GM23338 (cell line): ENCODE data around the gene TNF.

ENCODE experiments used
- CREB1 ChIP-seq: fragments of 250-450 bp; sonication (Bioruptor Pico); IDR thresholded peaks from 2 replicates; pipeline ENCODE4 v1.5.0; 2020; ENCODE audit warnings: low read depth, mild to moderate bottlenecking, moderate library complexity
- EZH2 ChIP-seq: fragments of 200-600 bp; sonication (generic); IDR thresholded peaks from one replicate; pipeline ENCODE4 v1.8.0; 2017; ENCODE audit warnings: antibody characterized with exemption, mild to moderate bottlenecking, low read depth; ENCODE audit not compliant: unreplicated experiment
- EZH2phosphoT487 ChIP-seq: fragments of 200-600 bp; sonication (generic); IDR thresholded peaks from one replicate; pipeline ENCODE4 v1.8.1; 2018; ENCODE audit warnings: antibody characterized with exemption; ENCODE audit not compliant: unreplicated experiment
- JUNB ChIP-seq: IDR thresholded peaks from one replicate; pipeline ENCODE4 v1.6.1; 2016; ENCODE audit warnings: antibody characterized with exemption; ENCODE audit not compliant: unreplicated experiment
- POLR2AphosphoS5 ChIP-seq: IDR thresholded peaks from 2 replicates; pipeline ENCODE4 v1.6.1; 2016; ENCODE audit warnings: antibody characterized with exemption, low read depth
- TF ChIP-seq, protein P1 (sequence below), 2 experiments: fragments of 200-600 bp in 1 of 2; sonication (generic) in 1 of 2; conservative IDR thresholded peaks; 2 replicates each; pipeline versions ENCODE4 v1.5.1 to v1.6.1; 2016 to 2017; ENCODE audit warnings: antibody characterized with exemption in 2 of 2, low read depth in 2 of 2, mild to moderate bottlenecking in 2 of 2, moderate library complexity in 1 of 2
- TF ChIP-seq, protein P2 (sequence below): IDR thresholded peaks from one replicate; pipeline ENCODE4 v1.6.1; 2018; ENCODE audit warnings: antibody characterized with exemption; ENCODE audit not compliant: unreplicated experiment

- TF ChIP-seq POLR2AphosphoS5 = no peak
- TF ChIP-seq, protein P1, sequence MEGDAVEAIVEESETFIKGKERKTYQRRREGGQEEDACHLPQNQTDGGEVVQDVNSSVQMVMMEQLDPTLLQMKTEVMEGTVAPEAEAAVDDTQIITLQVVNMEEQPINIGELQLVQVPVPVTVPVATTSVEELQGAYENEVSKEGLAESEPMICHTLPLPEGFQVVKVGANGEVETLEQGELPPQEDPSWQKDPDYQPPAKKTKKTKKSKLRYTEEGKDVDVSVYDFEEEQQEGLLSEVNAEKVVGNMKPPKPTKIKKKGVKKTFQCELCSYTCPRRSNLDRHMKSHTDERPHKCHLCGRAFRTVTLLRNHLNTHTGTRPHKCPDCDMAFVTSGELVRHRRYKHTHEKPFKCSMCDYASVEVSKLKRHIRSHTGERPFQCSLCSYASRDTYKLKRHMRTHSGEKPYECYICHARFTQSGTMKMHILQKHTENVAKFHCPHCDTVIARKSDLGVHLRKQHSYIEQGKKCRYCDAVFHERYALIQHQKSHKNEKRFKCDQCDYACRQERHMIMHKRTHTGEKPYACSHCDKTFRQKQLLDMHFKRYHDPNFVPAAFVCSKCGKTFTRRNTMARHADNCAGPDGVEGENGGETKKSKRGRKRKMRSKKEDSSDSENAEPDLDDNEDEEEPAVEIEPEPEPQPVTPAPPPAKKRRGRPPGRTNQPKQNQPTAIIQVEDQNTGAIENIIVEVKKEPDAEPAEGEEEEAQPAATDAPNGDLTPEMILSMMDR (conservative IDR thresholded peaks at IDR 0.05; ENCODE audit: low read depth in 2 of 2) = no peak
- no peak for TF ChIP-seq CREB1 (CRISPR knock-in tag)
- TF ChIP-seq EZH2 = no peak
- TF ChIP-seq JUNB = no peak
- no peak for TF ChIP-seq EZH2phosphoT487
- TF ChIP-seq, protein P2, sequence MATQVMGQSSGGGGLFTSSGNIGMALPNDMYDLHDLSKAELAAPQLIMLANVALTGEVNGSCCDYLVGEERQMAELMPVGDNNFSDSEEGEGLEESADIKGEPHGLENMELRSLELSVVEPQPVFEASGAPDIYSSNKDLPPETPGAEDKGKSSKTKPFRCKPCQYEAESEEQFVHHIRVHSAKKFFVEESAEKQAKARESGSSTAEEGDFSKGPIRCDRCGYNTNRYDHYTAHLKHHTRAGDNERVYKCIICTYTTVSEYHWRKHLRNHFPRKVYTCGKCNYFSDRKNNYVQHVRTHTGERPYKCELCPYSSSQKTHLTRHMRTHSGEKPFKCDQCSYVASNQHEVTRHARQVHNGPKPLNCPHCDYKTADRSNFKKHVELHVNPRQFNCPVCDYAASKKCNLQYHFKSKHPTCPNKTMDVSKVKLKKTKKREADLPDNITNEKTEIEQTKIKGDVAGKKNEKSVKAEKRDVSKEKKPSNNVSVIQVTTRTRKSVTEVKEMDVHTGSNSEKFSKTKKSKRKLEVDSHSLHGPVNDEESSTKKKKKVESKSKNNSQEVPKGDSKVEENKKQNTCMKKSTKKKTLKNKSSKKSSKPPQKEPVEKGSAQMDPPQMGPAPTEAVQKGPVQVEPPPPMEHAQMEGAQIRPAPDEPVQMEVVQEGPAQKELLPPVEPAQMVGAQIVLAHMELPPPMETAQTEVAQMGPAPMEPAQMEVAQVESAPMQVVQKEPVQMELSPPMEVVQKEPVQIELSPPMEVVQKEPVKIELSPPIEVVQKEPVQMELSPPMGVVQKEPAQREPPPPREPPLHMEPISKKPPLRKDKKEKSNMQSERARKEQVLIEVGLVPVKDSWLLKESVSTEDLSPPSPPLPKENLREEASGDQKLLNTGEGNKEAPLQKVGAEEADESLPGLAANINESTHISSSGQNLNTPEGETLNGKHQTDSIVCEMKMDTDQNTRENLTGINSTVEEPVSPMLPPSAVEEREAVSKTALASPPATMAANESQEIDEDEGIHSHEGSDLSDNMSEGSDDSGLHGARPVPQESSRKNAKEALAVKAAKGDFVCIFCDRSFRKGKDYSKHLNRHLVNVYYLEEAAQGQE = no peak
Observed at GRCh38 chr6:31577579-31577966, 2.2 kb downstream of the TNF start.
